Measurements from ENCODE around the gene SPECC1. TPM values are rescaled to one million over a fixed set of nuclear protein-coding genes. Genes with fewer than 3 reads are reported as not detected.
"Not testable (repeated sequence)": the region's sequence is repeated elsewhere in the genome, so short reads cannot be mapped to it uniquely, and the experiment has no call there.

The SPECC1 gene
- total RNA-seq, 1 experiment from 2014 or later: 43.5 TPM

DNA sequence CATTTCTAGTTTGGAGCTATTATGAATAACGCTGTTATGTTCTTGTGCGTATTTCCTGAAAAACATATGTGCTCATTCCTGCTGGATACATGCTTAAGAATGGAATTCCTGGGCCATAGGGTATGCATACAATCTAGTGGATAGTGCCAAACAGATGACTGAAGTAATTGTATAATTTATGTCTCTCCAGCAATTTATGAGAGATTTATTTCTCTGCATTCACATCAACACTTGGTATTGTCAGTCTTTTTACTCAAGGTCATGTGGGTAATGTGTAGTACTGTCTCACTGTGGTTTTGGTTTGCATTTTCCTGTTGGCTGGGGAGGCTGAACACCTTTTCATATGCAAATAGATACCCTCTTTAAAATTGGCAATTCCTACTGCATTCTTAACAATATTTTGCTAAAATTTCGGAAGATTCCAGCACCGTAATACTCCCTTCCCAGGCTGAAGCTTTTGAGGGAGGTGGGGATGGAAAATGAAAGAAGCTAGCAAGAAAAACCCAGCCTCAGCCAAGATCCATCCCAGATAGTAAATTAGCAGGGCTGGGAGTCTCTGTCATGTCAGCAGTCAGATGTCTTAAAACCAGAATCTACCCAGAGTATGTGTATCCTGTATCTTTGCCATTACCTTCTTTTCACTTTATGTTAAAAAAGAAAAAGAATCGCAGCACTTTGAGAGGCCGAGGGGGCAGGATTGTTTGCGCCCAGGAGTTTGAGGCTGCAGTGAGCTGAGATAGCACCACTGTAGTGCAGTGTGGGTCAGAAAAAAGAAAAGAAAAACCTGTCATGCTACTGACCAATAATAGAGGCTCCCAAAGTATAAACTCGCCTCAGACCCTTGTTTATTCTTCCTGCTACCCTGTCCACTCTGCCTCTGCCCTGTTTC lies 253.3 kb downstream of the SPECC1 start:
- H3K27ac ChIP-seq (ENCODE audit: low read depth, low read length): no peak overlapping the region
- H3K9me3 ChIP-seq (ENCODE audit: control insufficient read depth in 1 of 2, insufficient read depth in 1 of 2, low read depth in 1 of 2, low read length in 2 of 2): no peaks in the 10 kb centered on the region
- no peak overlapping the region for H2AFZ ChIP-seq (ENCODE audit: low read depth, low read length, poor library complexity, severe bottlenecking)
- no peak overlapping the region for H3K4me2 ChIP-seq (ENCODE audit: low read length)
- CTCF ChIA-PET: no interaction called here
- no peak overlapping the region for H3K9ac ChIP-seq (ENCODE audit: low read length)
- H3K27me3 ChIP-seq (ENCODE audit: insufficient read depth, low read length): no peaks in the 10 kb centered on the region
- RAD21 ChIA-PET (ENCODE audit: low non-redundant PET in 1 of 2, low total read pairs in 2 of 2, uncharacterized antibody in 2 of 2, unreplicated experiment in 2 of 2): no interaction called here
- no peaks in the 10 kb centered on the region for H3K36me3 ChIP-seq (ENCODE audit: control insufficient read depth in 1 of 2, insufficient read depth in 2 of 2, low read length in 2 of 2)
- peaks cover 7 to 9% of the 10 kb centered on the region in 2 experiments; a peak in 2 of 4 replicates for H3K4me1 ChIP-seq (ENCODE audit: control insufficient read depth in 1 of 2, insufficient read depth in 2 of 2, low read length in 2 of 2)
- H3K4me3 ChIP-seq (replicated peaks in 1 of 2; ENCODE audit: low read depth in 1 of 2, low read length in 2 of 2): no peak overlapping the region
- POLR2A ChIA-PET: no interaction called here
- no TSS peak for BruUV-seq (replicated peaks)
- DNase-seq (ENCODE audit: low read depth, low spot score) (no peak), ATAC-seq (no peak)
- H4K20me1 ChIP-seq (ENCODE audit: insufficient read depth): no peaks in the 10 kb centered on the region
- H3K9me2 ChIP-seq (ENCODE audit: insufficient read depth): no peaks in the 10 kb centered on the region
- intact Hi-C loops (cut with micrococcal nuclease): no loop called here
- H3K79me2 ChIP-seq (ENCODE audit: insufficient read depth, low read length): no peaks in the 10 kb centered on the region
- TF ChIP-seq JUND (IDR thresholded peaks at IDR 0.05) (no peak), ZFX (IDR thresholded peaks at IDR 0.05) (no peak), MAX (IDR thresholded peaks at IDR 0.05) (no peak), SP1 (IDR thresholded peaks at IDR 0.05; ENCODE audit: low read depth) (no peak), ZNF274 (IDR thresholded peaks at IDR 0.05; ENCODE audit: low read depth, low read length) (no peak), ELF1 (IDR thresholded peaks at IDR 0.05; ENCODE audit: borderline replicate concordance, low read depth) (no peak), TCF7L2 (IDR thresholded peaks at IDR 0.05; ENCODE audit: borderline replicate concordance, extremely low read depth, insufficient read depth, insufficient read length) (no peak), EZH2phosphoT487 (IDR thresholded peaks at IDR 0.05; ENCODE audit: borderline replicate concordance) (no peak), EGR1 (IDR thresholded peaks at IDR 0.05; ENCODE audit: low read depth) (no peak), FOSL1 (IDR thresholded peaks at IDR 0.05; ENCODE audit: low read depth) (no peak), CEBPB (IDR thresholded peaks at IDR 0.05; ENCODE audit: low read depth) (no peak), RAD21 (IDR thresholded peaks at IDR 0.05; ENCODE audit: low read depth) (no peak), SRF (IDR thresholded peaks at IDR 0.05; ENCODE audit: low read depth) (no peak), SIN3A (IDR thresholded peaks at IDR 0.05; ENCODE audit: low read depth) (no peak)

GRCh38 chr17:20263115-20263433 lies 253.9 kb downstream of the SPECC1 start:
- H3K4me1 ChIP-seq (ENCODE audit: control insufficient read depth in 1 of 2, insufficient read depth in 2 of 2, low read length in 2 of 2); H3K27me3 ChIP-seq (ENCODE audit: insufficient read depth, low read length); CTCF ChIA-PET; H3K9me2 ChIP-seq (ENCODE audit: insufficient read depth); H3K36me3 ChIP-seq (ENCODE audit: control insufficient read depth in 1 of 2, insufficient read depth in 2 of 2, low read length in 2 of 2); H3K4me2 ChIP-seq (ENCODE audit: low read length); H3K79me2 ChIP-seq (ENCODE audit: insufficient read depth, low read length); BruUV-seq (replicated peaks); H3K9ac ChIP-seq (ENCODE audit: low read length); H3K9me3 ChIP-seq (ENCODE audit: control insufficient read depth in 1 of 2, insufficient read depth in 1 of 2, low read depth in 1 of 2, low read length in 2 of 2); DNase-seq (ENCODE audit: low read depth, low spot score); intact Hi-C loops (cut with micrococcal nuclease); H3K4me3 ChIP-seq (replicated peaks in 1 of 2; ENCODE audit: low read depth in 1 of 2, low read length in 2 of 2); H2AFZ ChIP-seq (ENCODE audit: low read depth, low read length, poor library complexity, severe bottlenecking); H4K20me1 ChIP-seq (ENCODE audit: insufficient read depth); POLR2A ChIA-PET; RAD21 ChIA-PET (ENCODE audit: low non-redundant PET in 1 of 2, low total read pairs in 2 of 2, uncharacterized antibody in 2 of 2, unreplicated experiment in 2 of 2); H3K27ac ChIP-seq (ENCODE audit: low read depth, low read length); ATAC-seq: not testable (repeated sequence)

All from HCT116 (cell line).